NCI-H2081 treated with DMSO at 0.1 percent for 48 hours (cell line): ENCODE results near the gene SLC6A19.

Source experiments
- DNase-seq: peaks from one replicate; lab custom pipeline; 2025; lab: John Stamatoyannopoulos, UW

The SLC6A19 gene

DNA sequence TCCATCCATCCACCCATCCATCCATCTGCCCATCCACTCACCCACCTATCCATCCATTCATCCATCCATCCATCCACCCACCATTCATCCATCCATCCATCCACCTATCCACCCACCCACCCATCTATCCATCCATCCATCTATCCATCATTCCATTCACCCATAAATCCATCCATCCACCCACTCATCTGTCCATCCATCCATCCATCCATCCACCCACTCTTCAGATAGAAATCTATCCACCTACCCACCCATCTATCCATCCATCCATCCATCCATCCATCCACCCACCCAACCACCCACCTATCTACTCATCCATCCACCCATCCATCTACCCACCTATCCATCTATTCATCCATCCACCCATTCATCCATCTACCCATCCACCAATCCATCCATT is 35.0 kb upstream of the SLC6A19 start:
- no peak for DNase-seq

DNA sequence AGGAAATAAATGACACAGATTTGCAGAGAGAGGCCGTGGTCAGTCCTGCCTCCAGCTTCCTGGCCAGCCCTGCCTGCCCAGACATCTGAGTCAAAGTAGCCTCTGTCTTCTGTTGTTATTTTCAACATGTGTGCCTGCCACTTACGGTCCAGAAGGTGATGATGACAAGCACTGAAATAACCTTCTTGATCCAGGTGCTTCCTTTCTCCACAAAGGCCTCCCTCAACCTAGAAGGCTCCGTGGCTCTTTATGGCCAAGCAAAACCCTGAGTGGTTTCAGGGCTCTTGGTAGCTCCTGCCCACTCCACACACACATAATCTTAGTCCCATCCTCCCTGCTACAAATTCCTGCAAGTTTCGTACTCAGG is 34.1 kb upstream of the SLC6A19 start:
- no peak for DNase-seq

DNA sequence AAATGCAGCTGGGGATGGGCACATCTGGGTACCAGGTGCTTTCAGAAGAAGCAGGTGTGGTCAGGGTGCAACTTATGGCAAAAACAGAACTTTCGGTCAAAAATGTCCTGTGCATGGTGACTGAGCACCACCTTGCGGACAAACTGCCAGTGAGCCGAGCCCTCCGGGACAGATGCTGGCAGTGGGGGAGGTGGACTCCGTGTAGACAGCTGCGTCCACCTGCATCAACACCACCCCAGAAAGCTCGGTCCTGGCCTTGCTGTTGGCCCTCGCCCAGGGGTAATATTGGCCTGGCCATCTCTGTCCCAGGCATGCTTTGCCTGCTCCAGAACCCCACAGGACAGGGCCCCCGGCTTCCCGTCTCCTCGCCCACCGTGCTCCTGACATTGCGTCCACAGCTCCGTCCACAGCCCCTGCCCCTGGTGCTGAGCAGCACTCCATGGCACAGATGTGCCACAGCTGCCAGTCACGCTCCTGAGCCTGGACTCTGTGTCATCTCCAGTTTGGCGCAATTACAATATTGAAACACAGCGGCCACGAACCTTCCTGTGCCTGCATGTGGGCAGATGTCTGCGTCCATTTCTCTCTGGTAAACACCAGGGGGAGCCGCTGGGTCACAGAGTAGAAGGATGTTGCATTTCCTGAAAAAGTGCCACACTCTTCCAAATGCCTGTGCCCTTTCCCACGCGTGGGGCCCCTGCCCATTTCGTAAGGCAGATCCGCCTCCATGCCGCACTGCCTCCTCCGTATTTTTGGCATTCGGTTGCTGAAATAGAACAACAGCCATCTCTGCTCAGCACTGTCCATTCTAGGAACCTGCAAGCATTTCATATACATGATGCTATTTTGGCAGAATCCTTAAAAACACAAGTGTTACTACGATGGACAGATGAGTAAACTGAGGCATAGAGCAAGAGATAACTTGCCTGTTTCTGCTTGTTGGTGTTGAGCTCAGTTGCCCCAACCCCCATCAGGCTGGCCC is 33.4 kb upstream of the SLC6A19 start:
- peak; percentile 85 for DNase-seq

DNA sequence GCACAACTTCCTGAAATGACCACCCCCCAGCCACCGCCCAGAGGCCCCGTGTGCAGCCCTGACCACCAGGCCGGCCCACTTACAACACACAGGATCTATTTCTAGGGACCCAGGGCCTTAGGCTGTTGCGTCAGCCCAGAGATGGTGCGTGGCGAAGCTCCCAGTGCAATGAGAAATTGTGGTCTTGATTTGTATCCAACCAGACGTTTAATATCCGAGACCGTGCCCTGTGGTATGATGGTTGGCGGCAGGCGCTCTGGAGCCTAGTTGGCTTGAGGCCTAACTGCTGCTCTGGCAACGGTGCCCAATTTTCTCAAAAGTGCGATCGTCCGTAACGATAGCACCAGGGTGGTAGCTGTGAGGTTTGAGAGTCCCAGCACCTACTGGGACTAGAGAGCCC is 32.6 kb upstream of the SLC6A19 start:
- DNase-seq, result no peak

DNA sequence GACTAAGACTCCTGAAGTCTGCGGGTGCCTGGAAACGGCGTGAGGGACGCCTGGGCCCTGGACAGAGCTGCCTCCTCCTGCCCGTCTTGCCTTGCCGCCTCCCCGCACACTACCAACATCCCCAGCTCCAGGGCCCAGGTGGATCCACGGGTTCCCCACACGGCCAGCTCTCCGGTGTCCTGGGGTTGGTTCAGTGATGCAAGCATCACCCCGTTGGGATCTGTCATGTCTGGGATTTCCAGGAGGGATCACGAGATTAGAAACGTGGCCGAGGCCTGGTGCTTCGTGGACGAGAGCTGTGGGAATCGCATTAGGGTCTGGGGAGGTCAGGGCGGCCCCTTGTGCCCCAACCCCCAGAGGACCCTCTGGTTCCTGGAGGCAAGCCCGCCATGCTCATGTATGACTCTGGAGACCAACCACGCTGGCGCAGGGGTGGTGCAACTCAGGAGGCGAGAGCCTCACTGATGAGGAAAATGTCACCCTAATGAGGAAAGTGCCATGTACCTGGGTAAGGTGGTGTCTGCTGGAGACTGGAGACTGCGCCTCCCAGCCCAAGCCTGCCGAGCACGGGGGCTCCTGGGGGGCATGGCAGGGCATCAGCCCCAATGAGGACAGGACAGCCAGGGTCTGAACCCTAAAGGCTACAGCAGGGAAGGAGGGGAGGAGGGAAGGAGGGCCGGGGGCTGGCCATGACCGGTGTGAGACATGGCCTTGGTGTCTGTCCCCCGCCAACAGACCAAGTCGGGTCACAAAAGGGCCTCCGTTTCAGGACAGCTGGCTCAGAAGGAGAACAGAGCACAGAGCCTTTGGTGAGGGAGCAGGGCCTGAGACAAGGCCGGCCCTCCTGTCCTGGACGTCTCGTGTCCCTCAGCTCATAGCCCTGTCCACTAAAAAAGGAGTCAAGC is 31.9 kb upstream of the SLC6A19 start:
- no peak for DNase-seq

DNA sequence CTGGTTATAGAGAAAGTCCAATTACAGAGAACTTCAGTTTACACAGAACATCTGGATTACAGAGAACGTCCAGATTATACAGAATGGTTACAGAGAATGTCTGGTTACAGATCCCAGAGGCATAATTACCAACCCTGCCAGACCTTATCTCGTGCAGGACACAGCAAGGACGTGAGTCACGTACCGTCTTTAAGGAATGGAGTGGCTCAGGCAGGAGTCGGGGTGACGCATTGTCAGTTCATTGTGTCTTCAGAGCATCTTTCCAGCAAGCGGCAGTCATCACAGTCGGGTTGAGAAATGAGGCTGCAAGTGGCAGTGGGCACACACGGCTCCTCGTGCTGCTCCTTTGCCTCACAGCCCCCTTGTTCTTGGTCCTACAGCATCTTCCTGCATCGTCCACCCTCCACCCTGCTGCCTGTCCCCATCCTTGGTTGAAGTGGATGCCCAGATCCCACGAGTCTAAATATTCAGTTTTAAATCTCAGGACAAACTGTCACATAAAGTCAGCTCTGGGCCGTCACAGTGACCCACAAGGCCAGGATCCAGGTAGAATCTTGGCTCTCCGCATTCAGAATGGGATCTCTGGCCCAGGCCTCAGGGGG is 30.0 kb upstream of the SLC6A19 start:
- no peak for DNase-seq

DNA sequence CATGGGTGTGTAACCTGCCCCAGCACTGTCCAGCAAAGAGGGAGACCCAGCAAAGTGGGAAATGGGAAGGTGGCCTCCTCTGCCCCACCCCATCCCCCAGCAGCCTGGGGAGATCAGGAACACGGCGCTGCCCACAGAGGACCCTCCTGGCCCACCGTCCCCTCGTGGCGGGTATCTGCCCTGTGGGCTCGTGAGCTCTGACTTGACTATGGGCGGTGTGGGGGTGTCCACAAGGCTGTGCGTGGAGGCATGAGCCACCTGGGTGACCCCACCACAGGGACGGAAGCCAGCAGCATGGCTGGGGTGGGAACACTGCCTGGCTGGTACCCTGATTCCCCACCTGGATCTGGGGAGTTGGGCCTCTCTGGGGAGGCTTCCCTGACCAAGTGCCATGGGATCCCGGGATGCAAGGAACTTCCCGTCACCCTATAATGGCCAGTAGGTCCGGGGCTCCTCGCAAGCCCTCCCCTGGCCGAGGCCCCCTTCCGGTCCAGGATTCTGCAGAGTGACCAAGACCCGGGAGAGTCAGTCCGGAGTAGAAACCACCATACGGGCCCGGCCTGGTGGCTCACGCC is 29.3 kb upstream of the SLC6A19 start:
- no peak for DNase-seq

DNA sequence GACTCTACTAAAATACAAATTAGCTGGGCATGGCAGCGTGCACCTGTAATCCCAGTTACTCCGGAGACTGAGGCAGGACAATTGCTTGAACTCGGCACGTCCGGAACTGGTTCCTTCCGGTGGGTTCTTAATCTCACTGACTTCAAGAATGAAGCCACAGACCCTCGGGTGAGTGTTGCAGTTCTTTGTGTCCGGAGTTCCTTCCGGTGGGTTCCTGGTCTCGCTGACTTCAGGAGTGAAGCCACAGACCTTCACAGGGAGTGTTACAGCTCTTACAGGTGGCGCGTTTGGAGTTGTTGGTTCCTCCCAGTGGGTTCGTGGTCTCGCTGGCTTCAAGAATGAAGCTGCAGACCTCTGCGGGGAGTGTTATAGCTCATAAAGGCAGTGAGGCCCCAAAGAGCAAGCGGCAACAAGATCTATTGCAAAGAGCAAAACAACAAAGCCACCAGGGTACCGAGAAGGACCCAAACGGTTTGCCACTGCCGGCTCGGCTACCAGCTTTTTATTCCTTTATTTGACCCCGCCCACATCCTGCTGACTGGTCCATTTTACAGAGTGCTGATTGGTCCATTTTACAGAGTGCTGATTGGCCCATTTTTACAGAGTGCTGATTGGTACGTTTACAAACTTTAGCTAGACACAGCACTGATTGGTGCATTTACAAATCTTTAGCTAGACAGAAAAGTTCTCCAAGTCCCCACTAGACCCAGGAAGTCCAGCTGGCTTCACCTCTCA is 28.6 kb upstream of the SLC6A19 start:
- no peak for DNase-seq

DNA sequence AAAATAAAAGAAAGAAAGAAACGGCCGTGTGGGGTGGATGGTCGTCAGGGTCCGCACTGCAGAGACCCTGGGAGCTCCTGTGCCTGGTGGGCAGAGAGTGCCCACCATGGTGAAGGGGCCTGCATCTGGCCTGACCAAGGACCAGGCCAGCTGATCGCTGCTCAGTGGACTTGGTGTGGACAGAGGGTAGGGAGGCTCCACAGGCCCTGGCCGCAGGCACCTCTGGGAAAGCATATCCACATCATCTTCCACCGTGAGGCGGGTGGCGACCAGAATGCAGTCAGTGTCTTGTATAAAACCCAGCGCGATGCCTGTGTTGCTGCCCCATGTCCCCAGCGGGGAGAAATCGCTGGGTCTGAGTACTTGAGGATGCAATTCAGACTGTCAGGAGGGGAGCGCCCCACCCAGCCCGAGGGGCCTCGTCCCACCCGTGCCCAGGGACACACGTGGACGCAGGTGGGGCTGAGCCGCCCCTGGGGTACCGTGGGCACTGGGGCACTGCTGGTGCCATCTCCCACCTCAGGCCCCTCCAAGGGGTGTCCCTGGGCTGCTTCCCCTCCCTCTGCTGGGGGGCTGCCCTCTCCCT is 27.8 kb upstream of the SLC6A19 start:
- DNase-seq, result no peak

DNA sequence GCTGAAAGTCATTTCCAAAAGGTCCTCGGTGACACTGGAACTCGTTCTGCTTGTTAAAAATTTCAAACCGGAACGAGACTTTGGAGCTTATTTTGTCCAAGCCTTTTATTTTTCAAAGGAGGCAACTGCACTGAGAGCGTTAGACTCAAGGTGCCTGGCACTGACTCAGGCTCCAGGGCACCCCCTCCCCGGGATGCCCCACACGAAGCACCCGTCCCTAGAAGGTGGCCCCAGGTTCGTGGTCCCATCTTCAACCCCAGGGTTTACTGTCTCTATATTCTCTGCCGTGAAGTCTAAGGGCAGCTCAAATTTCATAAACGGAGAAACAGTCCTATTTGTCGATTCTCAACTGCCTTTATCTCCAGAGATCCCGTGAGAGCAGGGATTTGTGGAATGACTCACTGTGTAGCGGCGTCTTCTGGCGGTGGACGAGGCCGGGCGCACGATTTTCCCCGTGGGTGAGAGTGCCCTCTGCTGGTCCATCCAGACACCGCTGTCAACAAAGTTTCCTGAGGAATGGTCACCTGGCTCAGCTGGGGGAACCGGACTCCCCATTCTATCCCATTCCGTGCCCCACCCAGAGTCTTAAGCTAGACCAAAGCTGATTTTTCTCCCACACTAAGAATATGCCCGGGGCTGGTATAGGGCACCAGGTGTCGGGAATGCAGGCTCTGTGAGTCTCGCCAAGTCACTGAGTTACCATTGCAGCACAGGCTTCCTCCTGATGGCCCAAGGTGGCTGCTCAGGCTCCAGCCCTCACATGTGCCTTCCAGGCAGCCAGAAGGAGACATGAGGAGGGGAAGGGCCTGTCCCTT is 27.1 kb upstream of the SLC6A19 start:
- DNase-seq, result peak; percentile 31

DNA sequence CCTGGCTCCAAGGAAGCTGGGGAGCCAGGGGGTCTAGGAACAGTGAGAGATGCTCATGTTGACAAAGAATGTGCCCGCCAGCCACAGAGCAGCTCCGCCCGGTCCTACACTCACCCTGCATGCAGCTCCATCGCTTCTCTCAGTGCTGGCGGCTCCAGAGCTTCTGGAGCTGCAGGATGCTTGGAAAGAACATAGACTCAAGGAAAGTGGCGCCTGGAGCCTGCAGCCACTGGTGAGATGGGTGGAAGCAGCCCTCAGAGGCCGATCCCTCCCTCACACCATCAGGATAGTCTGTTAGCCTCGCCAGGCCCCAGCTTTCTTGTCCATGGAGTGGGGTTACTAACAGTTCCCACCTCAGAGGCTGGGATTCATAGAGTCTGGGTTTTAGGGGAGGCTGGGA is 26.4 kb upstream of the SLC6A19 start:
- no peak for DNase-seq

DNA sequence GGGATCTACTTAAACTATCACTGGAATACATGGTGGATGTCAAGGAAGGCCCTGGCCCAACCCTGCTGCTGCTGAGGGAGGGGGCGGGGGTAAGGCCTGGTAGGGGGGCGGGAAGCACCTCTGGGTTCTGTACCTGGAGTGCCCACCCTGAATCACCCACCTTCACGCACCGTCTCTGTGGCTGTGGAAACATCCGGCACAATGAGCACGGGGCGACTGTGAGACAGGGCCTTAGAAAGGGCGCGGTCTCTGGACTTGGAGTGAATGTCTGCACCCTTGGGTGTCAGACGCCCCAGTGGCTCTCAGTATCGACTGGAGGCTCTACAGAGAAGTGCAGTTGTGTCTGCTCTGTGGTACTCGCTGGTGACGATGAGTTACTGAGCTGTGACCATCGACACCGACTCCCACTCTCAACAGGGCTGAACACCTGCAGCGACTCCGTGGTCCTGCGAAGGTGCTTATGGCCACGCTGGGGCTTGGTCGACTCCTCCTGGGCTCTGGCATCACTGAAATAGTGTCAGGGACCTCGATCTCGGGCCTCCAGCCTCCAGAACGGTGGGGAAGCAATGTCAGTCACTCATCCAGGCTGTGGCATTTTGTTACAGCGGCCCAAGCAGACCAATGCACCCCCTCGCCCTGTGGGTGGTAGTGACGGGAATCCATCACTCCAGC is 25.5 kb upstream of the SLC6A19 start:
- no peak for DNase-seq

DNA sequence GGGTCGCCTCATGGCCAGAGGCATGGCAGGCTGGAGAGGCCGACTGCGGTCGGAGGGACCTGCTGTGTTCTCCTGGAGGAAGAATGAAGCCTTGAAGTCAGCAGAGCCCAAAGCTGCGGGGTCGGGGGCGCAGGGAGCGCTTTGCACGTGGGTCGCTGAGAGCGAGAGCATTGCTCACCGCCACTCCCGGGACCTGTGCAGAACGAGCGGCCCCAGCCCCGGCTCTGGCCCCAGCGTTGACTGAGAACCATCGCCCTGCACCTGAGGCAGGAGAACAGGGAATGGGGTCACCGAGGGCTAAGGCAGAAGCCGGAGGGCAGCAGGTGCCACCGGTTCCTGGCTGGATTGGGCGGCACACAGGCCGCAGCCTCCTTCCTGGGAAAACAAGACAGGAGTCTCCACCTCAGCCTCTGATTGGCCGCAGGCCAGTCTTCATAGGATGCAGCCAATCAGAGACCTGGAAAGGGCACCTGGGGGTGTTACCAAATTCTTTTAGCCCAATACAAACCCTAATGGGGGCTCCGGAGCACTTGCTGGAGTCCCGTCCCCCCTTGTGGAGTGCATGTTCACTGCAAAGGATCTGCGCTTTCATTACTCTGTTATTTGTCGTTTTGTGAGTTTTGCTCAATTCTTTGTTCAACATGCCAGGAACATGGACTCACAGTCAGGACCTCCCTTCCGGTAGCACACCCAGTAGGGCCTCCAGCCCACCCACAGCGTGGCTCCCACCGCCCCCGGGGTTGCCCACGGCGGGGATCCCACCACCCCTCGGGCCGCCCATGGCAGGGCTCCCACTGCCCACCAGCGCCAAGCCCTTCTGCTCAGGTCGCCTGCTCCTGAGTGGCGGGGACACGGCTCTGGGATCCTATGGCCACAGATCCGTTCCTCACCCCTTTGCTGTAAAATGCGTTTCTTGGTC is 24.7 kb upstream of the SLC6A19 start:
- DNase-seq, result no peak

DNA sequence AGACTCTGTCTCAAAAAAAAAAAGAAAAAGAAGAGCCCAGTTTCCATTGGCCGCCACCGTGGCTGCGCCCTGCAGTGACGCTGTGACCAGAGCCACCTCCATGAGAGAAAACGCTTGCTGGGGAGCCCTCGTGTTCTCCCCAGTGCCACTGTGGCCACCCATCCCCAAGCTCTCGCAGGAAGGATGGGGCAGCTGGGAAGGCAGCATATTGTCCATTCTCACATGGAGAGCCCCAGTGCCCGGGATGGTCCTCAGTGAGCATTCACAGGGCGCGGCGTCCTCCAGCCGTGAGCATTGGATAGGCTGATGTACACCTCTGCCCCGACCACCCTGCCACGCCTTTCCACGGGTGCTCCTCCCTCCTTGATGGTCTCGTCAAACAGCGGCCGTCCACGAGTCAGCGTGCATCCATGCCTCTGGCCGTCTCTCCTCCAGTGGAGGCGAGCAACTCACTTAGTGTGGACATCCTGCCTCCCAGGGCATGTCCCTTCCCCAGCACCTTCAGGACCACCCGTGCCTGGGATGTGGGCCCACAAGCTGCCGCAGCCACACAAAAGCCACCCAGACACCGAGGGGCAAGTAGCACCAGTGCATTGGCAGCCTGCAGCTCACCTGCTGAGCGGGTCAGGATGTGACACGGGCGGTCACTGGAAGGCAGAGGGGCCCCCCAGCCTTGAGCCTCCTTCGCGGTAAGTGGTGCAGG is 23.4 kb upstream of the SLC6A19 start:
- no peak for DNase-seq

DNA sequence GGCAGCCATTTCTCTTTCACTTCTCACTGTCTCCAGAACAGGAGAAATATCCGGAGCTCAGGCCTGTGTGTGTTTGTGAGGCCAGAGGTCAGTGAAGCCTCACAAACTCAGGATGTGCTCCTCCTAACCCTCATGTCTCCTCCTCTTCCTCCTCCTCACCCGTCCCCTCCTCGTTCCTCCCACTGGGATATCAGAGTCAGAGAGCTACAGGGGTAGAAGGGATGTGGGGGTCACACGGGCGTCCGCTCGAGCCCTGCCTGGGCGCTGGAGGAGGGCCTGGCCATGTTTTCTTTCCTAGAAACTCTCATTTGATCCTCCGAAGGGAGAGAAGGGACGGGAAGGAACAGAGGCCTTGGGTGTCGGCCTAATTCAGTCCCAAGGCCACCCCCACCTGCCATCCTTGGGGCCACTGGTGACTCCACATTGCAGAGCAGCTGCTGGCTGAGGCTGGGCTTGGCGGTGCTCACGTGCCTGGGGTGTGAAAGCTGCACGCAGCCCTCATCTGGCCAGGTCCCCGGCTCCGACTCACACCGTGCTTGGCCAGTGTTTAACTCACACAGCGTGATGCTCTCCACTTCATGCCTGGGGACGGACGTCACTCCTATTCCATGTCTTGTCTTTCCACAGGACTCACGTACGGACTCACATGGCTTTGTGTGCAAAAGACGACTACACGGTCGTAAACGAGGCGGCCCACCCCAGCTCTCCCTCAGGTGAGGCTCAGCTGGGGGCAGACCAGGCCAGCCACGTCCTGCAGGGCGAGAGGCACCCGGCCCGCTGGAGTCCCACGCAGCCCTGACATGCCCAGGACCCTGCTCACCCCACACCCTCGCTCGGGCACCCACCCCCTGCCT is 22.6 kb upstream of the SLC6A19 start:
- no peak for DNase-seq

DNA sequence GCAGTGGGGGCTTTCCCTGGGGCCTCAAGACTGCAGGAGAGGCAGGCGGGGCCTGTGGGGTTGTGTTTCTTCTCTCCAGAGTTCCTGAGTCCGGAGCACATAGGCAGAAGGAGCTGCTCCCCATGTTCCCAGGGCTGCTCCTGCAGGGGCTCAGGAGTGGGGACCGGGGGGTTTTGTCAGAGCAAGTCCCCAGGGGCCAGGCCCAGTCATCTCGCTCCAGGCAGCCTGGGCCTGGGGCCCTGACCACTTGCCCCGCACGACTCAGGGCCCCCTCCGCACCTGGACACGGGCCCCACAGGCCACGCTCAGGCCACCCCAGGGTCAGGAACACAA is 22.0 kb upstream of the SLC6A19 start:
- DNase-seq, result no peak

DNA sequence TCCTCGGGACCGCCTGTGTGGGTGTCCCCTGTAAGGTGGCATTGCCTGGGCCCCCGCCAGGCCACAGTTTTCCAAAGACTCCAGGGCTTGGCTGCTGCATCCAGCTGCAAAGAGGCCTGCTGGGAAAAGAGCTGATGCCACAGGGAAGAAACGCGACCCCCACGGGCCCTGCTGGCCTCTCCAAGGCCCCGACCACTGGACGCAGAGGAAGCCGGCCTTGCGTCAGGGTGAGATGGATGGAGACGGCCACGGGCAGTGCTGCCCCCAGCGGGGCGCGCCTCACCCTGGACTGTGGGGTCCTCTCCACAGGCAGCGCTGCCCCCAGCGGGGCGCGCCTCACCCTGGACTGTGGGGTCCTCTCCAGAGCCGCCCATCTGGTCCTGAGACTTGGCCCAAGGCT is 21.3 kb upstream of the SLC6A19 start:
- DNase-seq, result no peak
